HFF-Myc (cell line): ENCODE results near the gene MTHFSD.

Source experiments
- DNase-seq: peaks from one replicate; pipeline ENCODE4 v3.0.0-alpha.2; 2011; ENCODE audit warnings: low read depth; ENCODE audit errors: extremely low read depth
- H3K4me3 ChIP-seq: replicated peaks from 2 replicates; pipeline ENCODE4 v1.5.1; 2011; ENCODE audit warnings: low read depth, mild to moderate bottlenecking, control low read depth, low read length
- TF ChIP-seq, protein P1 (sequence below): IDR thresholded peaks from 2 replicates; pipeline ENCODE4 v1.5.1; 2012; ENCODE audit warnings: mild to moderate bottlenecking, low read depth, low read length, control low read depth; ENCODE audit errors: missing control alignments

MTHFSD gene

DNA sequence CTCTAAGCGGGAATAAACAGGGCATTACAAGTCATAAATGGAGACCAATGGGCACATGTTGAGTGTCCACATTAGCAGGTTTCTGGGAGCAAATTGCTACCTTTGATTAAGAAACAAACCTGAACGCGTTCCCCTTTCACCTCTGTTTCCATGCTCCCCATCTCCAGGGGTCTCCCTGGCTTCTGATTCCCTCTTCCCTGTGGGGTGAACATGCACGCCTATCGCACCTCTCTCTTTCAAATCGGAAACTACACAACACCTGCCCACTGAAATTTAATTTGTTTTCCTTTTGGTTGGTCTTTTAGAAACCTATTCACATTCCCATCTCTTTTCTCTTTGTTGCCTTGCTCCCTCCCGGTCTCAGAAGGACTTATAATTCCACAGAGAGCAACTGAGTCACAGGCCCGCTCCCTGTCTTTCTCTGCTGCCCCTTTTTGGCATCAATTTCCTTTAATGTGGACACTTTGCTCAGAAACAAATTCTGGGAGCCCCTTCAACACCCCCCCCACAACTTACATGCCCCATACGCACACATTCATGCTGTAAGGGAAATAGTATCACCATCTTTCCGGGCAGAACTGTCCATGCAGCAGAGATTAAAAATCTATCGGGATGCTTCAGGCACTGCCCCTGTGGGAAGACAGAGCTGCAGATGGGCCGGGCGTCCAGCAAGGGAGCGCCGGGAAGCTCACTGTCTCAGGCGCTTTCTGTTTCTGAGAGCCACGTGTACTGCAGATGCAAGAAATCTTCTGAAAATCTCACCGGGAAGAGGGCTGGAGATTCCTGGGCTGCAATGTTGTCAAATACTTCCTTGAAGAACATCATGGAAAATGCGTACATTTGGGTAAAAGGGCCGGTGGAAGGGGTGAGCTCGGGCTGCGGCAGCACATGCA is 51.9 kb downstream of the MTHFSD start:
- peak; percentile 76 for DNase-seq
- TF ChIP-seq, protein P1, sequence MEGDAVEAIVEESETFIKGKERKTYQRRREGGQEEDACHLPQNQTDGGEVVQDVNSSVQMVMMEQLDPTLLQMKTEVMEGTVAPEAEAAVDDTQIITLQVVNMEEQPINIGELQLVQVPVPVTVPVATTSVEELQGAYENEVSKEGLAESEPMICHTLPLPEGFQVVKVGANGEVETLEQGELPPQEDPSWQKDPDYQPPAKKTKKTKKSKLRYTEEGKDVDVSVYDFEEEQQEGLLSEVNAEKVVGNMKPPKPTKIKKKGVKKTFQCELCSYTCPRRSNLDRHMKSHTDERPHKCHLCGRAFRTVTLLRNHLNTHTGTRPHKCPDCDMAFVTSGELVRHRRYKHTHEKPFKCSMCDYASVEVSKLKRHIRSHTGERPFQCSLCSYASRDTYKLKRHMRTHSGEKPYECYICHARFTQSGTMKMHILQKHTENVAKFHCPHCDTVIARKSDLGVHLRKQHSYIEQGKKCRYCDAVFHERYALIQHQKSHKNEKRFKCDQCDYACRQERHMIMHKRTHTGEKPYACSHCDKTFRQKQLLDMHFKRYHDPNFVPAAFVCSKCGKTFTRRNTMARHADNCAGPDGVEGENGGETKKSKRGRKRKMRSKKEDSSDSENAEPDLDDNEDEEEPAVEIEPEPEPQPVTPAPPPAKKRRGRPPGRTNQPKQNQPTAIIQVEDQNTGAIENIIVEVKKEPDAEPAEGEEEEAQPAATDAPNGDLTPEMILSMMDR, result no peak
- peak overlapping the region; percentile 32 for H3K4me3 ChIP-seq

GRCh38 chr16:86501989-86502855 is 52.8 kb downstream of the MTHFSD start:
- TF ChIP-seq, protein P1, result no peak
- H3K4me3 ChIP-seq, result peak overlapping the region; percentile 32; the same call in 1 of the 2 replicates
- DNase-seq, result no peak

GRCh38 chr16:86500708-86501510 is 54.1 kb downstream of the MTHFSD start:
- H3K4me3 ChIP-seq, result no peak overlapping the region
- no peak for DNase-seq
- TF ChIP-seq, protein P1, result no peak

- DNase-seq, result no peak
- TF ChIP-seq, protein P1, result no peak
- H3K4me3 ChIP-seq, result no peak overlapping the region
Measured at GRCh38 chr16:86499889-86500707, 54.9 kb downstream of the MTHFSD start.

DNA sequence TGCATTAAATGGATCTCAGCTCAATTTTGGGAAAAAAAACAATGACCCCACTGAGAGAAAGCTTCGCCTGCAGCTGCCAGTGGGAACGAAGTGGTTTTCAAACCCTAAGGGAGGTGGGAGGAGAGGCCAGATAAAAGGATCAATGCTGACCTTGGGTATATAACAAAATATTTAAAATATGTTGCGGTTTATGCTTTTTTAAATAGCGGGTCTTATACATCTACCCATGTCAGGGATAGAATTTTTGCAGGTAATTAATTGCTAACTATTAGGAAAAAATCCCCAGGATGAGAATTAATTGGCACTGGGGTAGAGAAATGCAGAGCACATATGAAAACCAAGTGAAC is 55.6 kb downstream of the MTHFSD start:
- DNase-seq, result no peak
- H3K4me3 ChIP-seq, result peak overlapping the region; percentile 28; the same call in 1 of the 2 replicates
- TF ChIP-seq, protein P1, result no peak
